ENCODE data around the gene SLC12A7.

Gene SLC12A7

DNA sequence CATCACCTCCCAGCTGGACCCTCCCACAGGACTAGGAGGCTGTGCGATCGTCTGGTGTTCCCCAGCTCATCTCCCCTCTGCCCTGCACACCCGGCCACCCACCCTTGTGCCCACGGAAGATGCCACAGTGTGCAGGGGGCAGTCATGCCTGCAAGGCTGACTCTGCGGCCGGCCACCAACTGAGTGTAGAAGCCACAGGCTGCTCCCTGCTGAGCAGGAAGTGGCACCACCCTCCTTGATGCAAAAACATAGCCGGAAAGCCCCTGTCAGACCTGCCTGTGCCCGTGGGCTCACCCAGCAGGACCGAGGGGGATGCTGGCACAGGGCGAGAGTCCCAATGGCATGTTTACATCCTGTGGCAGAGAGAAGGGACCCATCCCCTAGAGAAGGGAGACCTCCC lies 40.3 kb upstream of the SLC12A7 start:
- peak overlapping the region; percentile 71 to 73 for H3K4me3 Mint-ChIP-seq
- DNase-seq (peak; percentile 19 to 42 (median 37)), ATAC-seq (replicated peaks) (peak; percentile 85)
- peak overlapping the region; percentile 10 to 88 for H3K27ac Mint-ChIP-seq
- no peaks in the 10 kb centered on the region for H3K36me3 Mint-ChIP-seq (ENCODE audit: insufficient read depth)
- H3K27me3 Mint-ChIP-seq: peaks cover 13 to 47% of the 10 kb centered on the region in 2 donors
- peaks cover 20 to 21% of the 10 kb centered on the region in 2 donors for H3K4me1 Mint-ChIP-seq (ENCODE audit: low read depth in 2 of 2)
- peaks cover under 1 to 2% of the 10 kb centered on the region in 2 donors for H3K9me3 Mint-ChIP-seq

DNA sequence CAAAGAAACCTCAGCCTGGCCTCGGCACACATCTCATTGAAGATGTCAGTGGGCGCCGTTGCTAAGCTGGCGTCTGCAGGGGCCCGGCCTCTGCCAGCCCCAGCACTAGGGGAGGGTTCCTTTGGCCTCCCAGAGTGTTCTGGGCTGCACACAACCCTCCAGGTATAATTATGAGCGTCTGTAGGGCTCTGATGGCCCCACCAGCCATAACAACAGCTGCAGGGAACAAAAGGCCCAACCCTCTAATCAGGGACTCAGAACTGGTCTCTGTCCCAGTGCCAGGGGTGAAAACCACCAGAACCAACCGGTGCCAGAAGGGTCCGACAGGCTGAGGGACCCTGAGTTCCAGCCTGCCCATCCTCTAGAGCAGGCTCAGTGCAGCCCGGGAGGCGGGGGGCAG lies 39.5 kb upstream of the SLC12A7 start:
- ATAC-seq (replicated peaks) (no peak), DNase-seq (no peak)
- no peak overlapping the region for H3K27ac Mint-ChIP-seq
- no peaks in the 10 kb centered on the region for H3K9me3 Mint-ChIP-seq
- no peaks in the 10 kb centered on the region for H3K36me3 Mint-ChIP-seq (ENCODE audit: insufficient read depth)
- H3K4me1 Mint-ChIP-seq (ENCODE audit: low read depth in 2 of 2): peaks cover 20 to 21% of the 10 kb centered on the region in 2 donors
- peaks cover 16 to 47% of the 10 kb centered on the region in 2 donors for H3K27me3 Mint-ChIP-seq
- H3K4me3 Mint-ChIP-seq: no peak overlapping the region

DNA sequence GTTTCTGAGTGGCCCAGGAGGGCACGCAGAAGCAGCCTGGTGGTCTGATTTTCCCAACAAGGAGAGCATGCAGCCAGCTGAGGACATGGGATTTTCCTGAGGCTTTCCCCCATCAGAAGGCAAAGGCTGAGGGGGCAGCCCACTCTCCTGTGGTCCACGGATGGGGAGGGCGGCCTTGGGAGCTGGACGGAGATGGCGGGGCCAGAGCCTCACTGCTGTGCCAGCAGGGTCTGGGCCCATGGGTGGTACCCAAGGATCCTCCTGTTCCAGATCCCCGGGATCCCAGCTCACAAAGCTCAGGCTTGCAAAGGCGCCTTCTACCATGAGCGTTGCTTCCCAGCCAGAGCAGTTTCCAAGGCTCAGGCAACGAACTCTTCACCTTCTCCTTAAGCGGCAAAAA lies 39.0 kb upstream of the SLC12A7 start:
- H3K9me3 Mint-ChIP-seq: no peaks in the 10 kb centered on the region

DNA sequence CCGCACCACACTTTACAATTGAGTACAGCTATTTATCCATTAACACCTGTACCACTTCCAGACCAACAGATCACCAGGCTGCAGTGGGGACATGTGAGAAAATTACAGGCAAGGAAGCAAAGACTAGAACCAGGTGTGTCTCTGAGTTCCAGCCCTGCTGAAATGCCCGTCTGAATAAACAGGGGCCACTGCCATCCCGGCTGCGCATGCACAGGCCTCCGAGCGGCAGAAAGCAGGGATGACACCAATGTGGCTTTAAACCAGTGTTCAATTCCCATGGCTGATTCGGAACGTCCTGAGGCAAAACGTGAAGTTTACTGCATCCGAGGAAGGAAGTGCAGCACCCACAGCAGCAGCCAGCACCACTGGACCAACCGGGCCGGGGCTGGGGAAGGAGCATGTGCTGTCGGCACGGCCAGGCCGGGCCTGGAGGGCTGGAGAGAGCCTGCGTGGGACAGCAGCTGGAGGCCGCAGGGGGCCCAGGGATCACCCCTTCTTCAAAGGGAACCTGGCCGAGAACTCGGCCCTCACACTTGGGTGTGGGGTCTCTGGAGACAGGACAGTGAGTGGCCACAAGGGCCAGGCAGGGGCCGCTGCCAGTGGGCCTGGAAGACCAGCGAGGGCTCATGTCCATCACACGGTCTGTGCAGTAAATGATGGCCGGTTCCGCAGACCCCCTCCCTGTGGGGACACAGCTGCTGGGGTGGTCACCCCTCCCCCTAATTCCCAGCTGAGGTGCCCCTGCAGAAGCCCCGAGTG lies 33.0 kb upstream of the SLC12A7 start:
- Mint-ChIP-seq H3K4me3 (no peak overlapping the region), H3K4me1 (ENCODE audit: low read depth in 2 of 2) (peaks cover 0 to 2% of the 10 kb centered on the region in 2 donors), H3K27ac (no peak overlapping the region), H3K9me3 (no peaks in the 10 kb centered on the region), H3K27me3 (peaks cover 6 to 41% of the 10 kb centered on the region in 2 donors), H3K36me3 (ENCODE audit: insufficient read depth) (peaks cover 3% of the 10 kb centered on the region)
- no peak for ATAC-seq (replicated peaks)
- DNase-seq: no peak

More for the DNA sequence above, 39.0 kb upstream of the SLC12A7 start:
- Mint-ChIP-seq H3K4me3 (no peak overlapping the region), H3K36me3 (ENCODE audit: insufficient read depth) (no peaks in the 10 kb centered on the region), H3K27ac (no peak overlapping the region), H3K4me1 (ENCODE audit: low read depth in 2 of 2) (peaks cover 20 to 21% of the 10 kb centered on the region in 2 donors), H3K27me3 (peaks cover 17 to 52% of the 10 kb centered on the region in 2 donors)
- no peak for DNase-seq
- ATAC-seq (replicated peaks): no peak

DNA sequence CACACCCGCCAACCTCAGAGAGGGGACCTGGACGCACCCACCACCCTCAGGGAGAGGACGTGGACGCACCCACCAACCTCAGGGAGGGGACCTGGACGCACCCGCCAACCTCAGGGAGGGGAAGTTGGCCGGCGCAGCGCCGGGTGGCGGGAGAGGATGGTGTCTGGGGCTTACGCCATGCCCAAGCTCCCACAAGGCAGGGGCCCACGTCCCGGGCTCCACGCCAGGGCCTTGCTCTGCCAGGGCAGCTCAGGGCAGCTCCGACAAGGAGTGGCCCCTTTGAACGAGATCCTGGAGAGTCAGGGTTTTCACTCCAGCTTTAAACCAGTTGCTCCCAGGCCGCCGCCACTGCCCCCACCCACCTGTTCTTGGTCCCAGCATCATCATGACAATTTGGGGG lies 32.2 kb upstream of the SLC12A7 start:
- Mint-ChIP-seq H3K4me1 (ENCODE audit: low read depth in 2 of 2) (peaks cover 0 to 2% of the 10 kb centered on the region in 2 donors), H3K9me3 (no peaks in the 10 kb centered on the region), H3K27ac (no peak overlapping the region), H3K36me3 (ENCODE audit: insufficient read depth) (peaks cover 3% of the 10 kb centered on the region), H3K4me3 (no peak overlapping the region), H3K27me3 (peaks cover 6 to 38% of the 10 kb centered on the region in 2 donors)
- DNase-seq: no peak
- ATAC-seq (replicated peaks): no peak

DNA sequence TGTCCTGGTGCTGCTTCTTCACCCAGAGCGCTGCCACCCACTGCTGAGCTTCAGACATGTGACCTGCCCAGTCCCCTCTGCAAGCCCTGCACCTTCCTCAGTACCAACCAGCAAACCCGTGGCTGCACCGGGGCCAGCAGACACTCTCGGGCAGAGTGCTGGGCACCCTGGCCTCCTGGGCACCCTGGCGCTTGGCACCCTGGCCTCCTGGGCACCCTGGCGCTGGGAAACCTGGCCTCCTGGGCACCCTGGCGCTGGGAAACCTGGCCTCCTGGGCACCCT lies 31.7 kb upstream of the SLC12A7 start:
- Mint-ChIP-seq H3K4me1 (ENCODE audit: low read depth in 2 of 2) (peaks cover 0 to 2% of the 10 kb centered on the region in 2 donors), H3K27ac (no peak overlapping the region), H3K9me3 (no peaks in the 10 kb centered on the region), H3K27me3 (peaks cover 6 to 38% of the 10 kb centered on the region in 2 donors), H3K4me3 (no peak overlapping the region), H3K36me3 (ENCODE audit: insufficient read depth) (peaks cover 3% of the 10 kb centered on the region)
- DNase-seq: no peak
- ATAC-seq (replicated peaks): no peak

DNA sequence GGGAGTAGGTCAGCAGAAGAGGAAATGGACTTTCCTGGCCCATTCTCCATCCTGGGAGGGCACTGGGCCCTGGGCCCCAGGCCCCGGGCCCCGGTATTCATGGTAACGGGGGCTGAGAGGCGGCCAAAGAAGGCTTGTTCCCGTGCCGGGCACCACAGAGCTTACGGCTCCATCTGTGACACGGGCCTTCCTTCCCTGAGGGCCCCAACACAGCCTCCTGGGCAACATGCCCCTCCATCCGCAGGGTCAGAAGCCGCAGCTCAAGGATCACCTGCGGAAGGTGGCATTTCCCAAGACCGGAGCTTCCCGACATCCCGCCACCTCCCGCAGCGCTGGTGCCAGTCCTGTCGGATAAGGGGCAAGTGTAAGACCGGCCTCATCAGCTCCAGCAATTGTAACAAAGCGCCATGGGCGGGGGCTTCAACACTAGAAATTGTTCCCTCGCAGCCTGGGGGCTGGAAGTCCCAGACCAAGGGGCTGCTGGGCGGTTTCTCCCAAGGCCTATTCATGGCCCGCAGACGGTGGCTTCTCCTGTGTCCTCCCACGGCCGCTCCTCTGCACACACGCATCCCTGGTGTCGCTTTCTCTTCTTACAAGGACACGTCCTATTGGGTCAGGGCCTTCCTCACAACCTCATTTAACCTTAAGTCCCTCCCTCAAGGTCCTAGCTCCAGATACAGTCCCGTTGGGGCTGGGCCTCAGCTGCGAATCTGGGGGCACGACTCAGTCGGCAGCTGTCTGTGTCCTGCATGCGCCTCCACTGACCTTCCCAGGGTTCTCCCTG lies 31.2 kb upstream of the SLC12A7 start:
- Mint-ChIP-seq H3K4me1 (ENCODE audit: low read depth in 2 of 2) (peaks cover 0 to 2% of the 10 kb centered on the region in 2 donors), H3K27me3 (peaks cover 6 to 38% of the 10 kb centered on the region in 2 donors), H3K36me3 (ENCODE audit: insufficient read depth) (peaks cover 3% of the 10 kb centered on the region), H3K27ac (no peak overlapping the region), H3K9me3 (no peaks in the 10 kb centered on the region), H3K4me3 (no peak overlapping the region)
- ATAC-seq (replicated peaks): no peak
- DNase-seq: no peak

DNA sequence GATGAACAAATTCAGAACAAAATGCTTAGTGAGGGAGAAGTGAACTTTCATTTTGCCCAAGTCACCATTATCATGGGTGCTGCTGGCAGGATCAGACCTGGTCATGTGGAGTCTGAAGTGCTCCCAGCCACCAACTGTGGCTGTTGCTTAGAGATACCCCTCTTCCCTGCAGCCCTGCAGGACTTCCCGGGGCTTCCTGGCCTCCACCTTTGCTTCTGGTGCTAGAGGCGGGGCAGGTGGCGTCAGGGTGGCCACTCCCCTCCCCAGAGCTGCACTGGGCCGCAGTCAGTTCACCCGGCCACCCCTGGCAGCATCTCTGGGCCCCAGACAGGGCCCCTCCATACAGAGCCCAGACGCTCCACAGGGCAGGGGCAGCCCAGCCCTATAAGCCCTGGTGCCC lies 30.0 kb upstream of the SLC12A7 start:
- Mint-ChIP-seq H3K9me3 (no peaks in the 10 kb centered on the region), H3K27me3 (peaks cover 6 to 27% of the 10 kb centered on the region in 2 donors), H3K36me3 (ENCODE audit: insufficient read depth) (peaks cover 3% of the 10 kb centered on the region), H3K27ac (peak overlapping the region in 1 of 2 donors; percentile 46), H3K4me1 (ENCODE audit: low read depth in 2 of 2) (peaks cover 0 to 2% of the 10 kb centered on the region in 2 donors), H3K4me3 (no peak overlapping the region)
- ATAC-seq (replicated peaks): no peak
- no peak for DNase-seq

DNA sequence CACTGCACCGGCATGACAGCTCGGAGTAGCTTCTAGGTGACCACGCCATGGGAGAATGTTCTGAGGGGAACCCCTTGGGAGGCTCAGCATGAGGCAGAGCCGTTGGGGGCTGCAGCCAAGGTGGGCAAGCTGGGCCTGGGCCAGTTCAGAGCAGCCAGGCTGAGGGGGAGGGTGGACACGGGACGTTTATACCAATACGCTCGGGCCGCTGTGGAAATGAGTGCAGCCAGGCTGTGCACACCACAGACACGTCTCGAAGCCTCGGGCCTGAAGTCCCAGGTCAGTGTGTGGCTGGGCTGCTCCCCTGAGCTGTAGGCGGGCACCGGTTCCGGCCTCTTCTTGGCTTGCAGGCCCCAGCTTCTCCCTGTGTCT lies 28.9 kb upstream of the SLC12A7 start:
- peaks cover 0 to 17% of the 10 kb centered on the region in 2 donors for H3K27me3 Mint-ChIP-seq
- no peak for ATAC-seq (replicated peaks)
- no peaks in the 10 kb centered on the region for H3K9me3 Mint-ChIP-seq
- H3K4me1 Mint-ChIP-seq (ENCODE audit: low read depth in 2 of 2): peaks cover 0 to 2% of the 10 kb centered on the region in 2 donors
- DNase-seq: no peak
- no peak overlapping the region for H3K27ac Mint-ChIP-seq
- no peak overlapping the region for H3K4me3 Mint-ChIP-seq
- peaks cover 3% of the 10 kb centered on the region for H3K36me3 Mint-ChIP-seq (ENCODE audit: insufficient read depth)

DNA sequence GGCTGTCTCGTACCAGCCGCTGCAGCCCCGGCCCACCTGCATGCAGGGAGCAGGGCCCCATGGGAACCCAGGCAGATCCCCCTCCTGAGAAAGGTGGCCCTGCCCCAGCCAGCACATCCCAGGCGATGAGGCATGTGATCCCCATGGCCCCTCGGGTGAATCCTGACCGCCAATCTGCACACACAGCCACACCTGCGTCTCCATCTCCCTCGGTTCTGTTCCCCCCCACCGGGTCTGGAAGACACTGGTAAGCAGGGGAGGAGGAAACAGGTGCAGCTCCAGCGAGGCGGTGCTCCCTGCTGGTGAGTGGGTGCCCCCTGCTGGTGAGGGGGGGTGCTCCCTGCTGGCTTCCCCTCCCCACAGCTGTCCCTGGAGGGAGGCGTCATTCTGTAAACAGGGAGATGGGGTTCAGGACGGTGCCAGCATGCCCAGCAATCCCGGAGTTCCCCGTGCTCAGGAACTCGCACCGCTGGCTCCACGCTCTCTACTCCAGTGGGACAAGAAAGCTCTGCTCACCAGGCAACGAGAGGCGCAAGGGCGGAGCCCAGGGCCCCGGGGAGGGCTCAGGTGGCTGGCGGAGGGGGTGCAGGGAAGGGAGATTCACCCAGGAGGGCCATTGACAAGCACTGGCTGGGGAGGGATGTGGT lies 28.4 kb upstream of the SLC12A7 start:
- Mint-ChIP-seq H3K27me3 (peaks cover 0 to 17% of the 10 kb centered on the region in 2 donors), H3K36me3 (ENCODE audit: insufficient read depth) (peaks cover 3% of the 10 kb centered on the region), H3K4me3 (no peak overlapping the region), H3K27ac (no peak overlapping the region), H3K4me1 (ENCODE audit: low read depth in 2 of 2) (peaks cover 0 to 2% of the 10 kb centered on the region in 2 donors), H3K9me3 (no peaks in the 10 kb centered on the region)
- ATAC-seq (replicated peaks) (peak; percentile 75), DNase-seq (peak; percentile 62 to 63 (median 63))

DNA sequence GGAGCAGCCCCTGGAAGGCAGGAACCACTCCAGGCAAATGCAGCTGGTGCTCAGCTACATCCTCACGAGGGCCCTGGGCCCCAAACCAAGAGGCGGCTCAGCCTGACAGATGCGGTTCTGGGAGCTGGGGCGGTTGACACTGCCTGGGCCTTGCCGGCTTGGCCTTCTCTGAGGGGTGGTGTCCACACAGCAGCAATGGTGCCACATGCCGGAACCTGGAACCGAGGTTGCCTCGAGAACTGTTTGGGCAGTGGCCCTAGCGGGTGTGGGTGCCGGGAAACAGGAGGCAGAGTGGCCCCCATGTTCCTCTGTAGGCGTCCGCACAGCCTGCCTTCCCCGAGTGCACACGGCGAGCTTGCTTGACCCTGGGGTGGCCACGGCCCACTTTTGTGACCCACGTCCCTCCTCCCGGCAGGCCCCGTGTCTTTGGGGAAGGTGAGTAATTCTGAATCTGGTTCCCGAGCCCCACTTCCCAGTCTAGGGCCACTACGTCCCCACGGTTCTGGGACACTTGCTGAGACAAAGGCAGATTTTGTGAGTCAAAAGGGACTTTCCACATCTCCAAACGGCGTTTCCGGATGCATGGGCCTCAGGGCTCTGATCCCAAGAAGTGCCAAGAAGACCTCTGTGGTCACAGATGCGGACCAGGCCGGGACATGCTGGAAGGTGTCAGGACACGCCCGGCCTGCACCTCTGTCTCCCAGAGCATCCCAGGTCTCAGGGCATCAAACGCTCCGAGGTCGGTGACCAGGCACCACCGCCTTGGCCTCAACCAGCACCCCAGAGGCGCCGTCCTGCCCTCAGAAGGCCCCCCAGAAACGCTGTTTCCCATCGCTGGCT lies 27.7 kb upstream of the SLC12A7 start:
- no peaks in the 10 kb centered on the region for H3K9me3 Mint-ChIP-seq
- no peak for ATAC-seq (replicated peaks)
- H3K27me3 Mint-ChIP-seq: peaks cover 0 to 17% of the 10 kb centered on the region in 2 donors
- H3K4me1 Mint-ChIP-seq (ENCODE audit: low read depth in 2 of 2): peaks cover 0 to 2% of the 10 kb centered on the region in 2 donors
- DNase-seq: no peak
- H3K4me3 Mint-ChIP-seq: no peak overlapping the region
- peaks cover 3% of the 10 kb centered on the region for H3K36me3 Mint-ChIP-seq (ENCODE audit: insufficient read depth)
- no peak overlapping the region for H3K27ac Mint-ChIP-seq

DNA sequence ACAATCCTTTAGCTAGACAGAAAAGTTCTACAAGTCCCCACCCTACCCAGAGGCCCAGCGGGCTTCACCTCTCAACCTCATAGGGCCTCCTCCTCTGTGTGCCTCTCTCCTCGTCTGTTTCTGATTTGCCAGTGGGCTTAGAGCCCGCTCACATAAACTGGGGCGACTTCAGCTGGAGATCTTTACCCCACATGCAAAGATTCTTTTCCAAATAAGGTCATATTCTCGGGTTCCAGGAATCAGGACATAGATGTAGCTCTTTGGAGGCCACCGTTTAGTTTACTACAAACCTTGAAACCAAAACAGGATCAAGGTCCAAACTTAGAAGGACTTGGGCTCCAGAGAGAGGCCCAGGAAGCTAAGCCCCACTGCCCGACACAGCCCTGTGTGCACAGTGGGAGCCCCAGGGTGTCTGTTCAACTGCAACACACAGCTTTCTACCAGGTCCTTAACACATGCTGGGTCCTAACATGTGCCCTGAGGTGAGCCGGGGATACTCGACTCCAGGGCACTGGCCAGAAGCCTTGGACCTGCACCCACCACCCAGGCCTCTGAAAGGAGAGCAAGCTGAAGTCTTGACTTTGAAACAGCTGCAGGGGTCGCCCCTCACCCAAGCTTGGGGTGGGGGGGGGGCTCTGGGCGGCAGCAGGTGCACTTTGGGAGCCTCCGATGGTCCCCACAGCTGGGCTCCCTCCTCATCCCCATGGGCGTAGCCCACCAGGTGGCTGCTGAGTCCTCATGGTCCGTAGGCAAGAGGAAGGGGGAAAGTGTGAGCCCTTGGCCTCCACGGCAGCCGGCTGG lies 26.8 kb upstream of the SLC12A7 start:
- peaks cover 3% of the 10 kb centered on the region for H3K36me3 Mint-ChIP-seq (ENCODE audit: insufficient read depth)
- H3K9me3 Mint-ChIP-seq: no peaks in the 10 kb centered on the region
- no peak for DNase-seq
- peaks cover 0 to 2% of the 10 kb centered on the region in 2 donors for H3K4me1 Mint-ChIP-seq (ENCODE audit: low read depth in 2 of 2)
- peaks cover 0 to 17% of the 10 kb centered on the region in 2 donors for H3K27me3 Mint-ChIP-seq
- H3K27ac Mint-ChIP-seq: no peak overlapping the region
- ATAC-seq (replicated peaks): no peak
- H3K4me3 Mint-ChIP-seq: no peak overlapping the region
